ENCODE measurements around the gene CAMK1G. TPM values are rescaled to one million over a fixed set of nuclear protein-coding genes. Genes with fewer than 3 reads are reported as not detected.

CAMK1G gene
- total RNA-seq, 1 donor from 2014 or later: not detected

DNA sequence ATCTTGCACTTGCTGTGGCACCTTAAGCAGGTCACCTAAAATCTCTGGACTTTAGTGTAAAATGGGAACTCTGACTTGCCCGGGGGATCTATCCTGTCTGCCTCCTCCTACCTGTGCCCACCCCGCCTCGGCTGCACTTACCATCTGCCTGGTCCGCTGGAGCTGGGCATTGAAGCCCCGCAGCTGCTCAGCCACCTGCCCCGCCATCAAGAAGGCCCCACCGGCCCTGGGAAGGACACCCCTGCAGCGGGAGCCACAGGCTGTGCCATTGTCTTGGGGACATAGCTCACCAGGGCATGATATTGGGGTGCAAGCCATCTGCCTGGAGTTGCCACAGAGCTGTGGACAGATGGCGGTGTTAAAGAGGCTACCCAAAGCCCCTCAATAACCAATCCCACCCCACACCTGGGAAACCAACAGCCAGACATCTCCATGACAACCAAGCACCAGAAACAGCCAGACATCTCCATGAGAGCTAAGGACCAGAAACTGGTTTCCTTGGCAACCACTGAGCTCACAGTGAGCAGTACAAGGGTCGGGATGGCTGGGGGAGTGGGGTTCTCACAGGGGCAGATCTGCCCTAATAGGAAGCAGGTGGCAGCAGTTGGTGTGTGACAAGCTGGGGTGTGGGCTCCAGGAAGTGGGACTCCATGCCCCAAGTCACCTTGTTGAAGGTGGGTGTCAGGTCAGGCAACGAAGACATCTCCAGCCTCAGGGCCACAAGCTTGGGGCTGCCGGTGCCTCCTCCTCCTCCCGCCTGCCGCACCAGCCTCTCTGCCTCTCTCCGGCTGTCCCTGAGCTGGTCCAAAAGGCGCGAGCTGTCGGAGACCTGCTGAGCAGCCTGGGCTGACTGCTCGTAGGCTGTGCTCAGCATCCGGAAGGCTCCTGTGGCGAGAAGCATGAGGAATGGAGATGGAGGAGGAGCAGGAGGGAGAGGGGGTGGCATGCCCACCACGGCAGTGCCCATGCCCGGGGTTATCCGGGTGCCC, 39.6 kb downstream of the CAMK1G start:
- no peak overlapping the region for H3K27ac Mint-ChIP-seq (ENCODE audit: unreplicated experiment)
- no peaks in the 10 kb centered on the region for H3K9me3 Mint-ChIP-seq (ENCODE audit: unreplicated experiment)
- H3K27me3 Mint-ChIP-seq (ENCODE audit: unreplicated experiment): peaks cover 17% of the 10 kb centered on the region
- TF ChIP-seq, protein P1, sequence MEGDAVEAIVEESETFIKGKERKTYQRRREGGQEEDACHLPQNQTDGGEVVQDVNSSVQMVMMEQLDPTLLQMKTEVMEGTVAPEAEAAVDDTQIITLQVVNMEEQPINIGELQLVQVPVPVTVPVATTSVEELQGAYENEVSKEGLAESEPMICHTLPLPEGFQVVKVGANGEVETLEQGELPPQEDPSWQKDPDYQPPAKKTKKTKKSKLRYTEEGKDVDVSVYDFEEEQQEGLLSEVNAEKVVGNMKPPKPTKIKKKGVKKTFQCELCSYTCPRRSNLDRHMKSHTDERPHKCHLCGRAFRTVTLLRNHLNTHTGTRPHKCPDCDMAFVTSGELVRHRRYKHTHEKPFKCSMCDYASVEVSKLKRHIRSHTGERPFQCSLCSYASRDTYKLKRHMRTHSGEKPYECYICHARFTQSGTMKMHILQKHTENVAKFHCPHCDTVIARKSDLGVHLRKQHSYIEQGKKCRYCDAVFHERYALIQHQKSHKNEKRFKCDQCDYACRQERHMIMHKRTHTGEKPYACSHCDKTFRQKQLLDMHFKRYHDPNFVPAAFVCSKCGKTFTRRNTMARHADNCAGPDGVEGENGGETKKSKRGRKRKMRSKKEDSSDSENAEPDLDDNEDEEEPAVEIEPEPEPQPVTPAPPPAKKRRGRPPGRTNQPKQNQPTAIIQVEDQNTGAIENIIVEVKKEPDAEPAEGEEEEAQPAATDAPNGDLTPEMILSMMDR (IDR thresholded peaks at IDR 0.05; ENCODE audit: unreplicated experiment): no peak
- no peaks in the 10 kb centered on the region for H3K36me3 Mint-ChIP-seq (ENCODE audit: low read depth, unreplicated experiment)
- DNase-seq (ENCODE audit: low spot score): no peak
- H3K4me1 Mint-ChIP-seq (ENCODE audit: unreplicated experiment): no peaks in the 10 kb centered on the region
- H3K4me3 Mint-ChIP-seq (ENCODE audit: unreplicated experiment): no peak overlapping the region

DNA sequence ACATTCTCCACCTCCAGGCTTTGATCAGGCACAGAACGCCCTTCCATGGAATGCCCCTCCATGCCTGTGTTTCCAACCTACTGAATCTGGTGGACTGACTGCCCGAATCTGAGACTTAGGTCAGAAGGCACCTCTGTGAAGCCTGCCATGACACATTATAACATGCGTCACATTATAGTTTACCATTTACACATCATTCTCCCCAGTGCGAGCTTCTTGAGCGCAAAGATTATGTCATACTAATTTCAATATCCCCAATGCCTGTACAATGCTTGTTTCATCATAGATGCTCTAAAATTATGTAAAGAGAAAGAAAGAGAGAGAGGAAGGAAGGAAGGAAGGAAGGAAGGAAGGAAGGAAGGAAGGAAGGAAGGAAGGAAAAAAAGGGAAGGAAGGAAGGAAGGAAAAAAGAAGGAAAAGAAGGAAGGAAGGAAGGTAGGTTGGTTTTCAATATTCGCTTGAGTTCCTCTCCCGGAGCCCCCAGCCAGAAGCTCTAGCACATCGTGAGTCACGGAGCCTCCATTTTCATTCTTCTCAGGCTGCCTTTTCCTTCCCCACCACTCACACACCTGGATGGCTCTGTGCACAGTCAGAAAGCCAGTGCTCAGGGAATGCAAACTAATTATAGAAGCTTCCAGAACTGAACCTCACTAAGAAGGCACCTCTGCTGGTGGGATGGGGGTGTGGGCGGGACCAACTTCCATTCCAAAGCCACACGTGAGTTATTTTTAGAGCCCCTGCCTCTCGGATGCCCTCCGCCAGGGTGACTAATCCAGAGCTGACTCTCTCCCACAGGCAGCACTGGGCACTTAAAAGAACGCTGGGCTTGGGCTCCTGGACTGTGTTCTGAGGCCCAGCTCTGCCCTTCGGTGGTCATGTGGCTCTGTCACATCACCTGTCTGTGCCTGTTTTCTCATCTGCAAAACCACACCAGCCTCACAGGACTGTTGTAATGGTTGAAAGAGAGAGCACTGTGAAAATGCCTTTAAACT, 41.3 kb downstream of the CAMK1G start:
- Mint-ChIP-seq H3K4me3 (ENCODE audit: unreplicated experiment) (no peak overlapping the region), H3K27me3 (ENCODE audit: unreplicated experiment) (peaks cover 13% of the 10 kb centered on the region), H3K27ac (ENCODE audit: unreplicated experiment) (no peak overlapping the region), H3K4me1 (ENCODE audit: unreplicated experiment) (no peaks in the 10 kb centered on the region), H3K9me3 (ENCODE audit: unreplicated experiment) (no peaks in the 10 kb centered on the region), H3K36me3 (ENCODE audit: low read depth, unreplicated experiment) (no peaks in the 10 kb centered on the region)
- TF ChIP-seq, protein P1 (IDR thresholded peaks at IDR 0.05; ENCODE audit: unreplicated experiment): no peak
- DNase-seq (ENCODE audit: low spot score): no peak

DNA sequence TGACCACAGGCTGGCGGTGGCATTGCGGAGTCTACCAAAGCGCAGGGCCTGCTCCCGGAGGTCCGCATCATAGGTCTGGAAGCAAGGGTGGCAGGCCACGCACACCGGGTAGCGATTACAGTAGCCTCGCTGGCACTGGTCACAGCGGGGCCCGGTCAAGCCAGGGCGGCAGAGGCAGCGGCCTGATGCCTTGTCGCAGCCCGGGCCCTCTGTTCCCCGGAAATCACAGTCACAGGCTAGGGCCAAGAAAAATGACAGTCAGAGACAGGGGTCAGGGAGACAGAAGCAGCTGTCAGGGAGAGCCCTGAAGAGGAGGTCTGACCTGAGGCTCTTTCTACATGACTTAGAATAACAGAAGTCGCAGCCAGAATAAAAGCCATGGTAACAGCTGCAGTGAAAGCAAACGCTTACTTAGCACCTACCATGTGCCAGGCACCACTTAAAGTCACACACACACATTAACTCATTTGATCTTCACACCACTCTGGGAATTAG, 42.3 kb downstream of the CAMK1G start:
- Mint-ChIP-seq H3K27ac (ENCODE audit: unreplicated experiment) (no peak overlapping the region), H3K4me1 (ENCODE audit: unreplicated experiment) (no peaks in the 10 kb centered on the region), H3K4me3 (ENCODE audit: unreplicated experiment) (no peak overlapping the region), H3K27me3 (ENCODE audit: unreplicated experiment) (peaks cover 13% of the 10 kb centered on the region), H3K9me3 (ENCODE audit: unreplicated experiment) (no peaks in the 10 kb centered on the region), H3K36me3 (ENCODE audit: low read depth, unreplicated experiment) (no peaks in the 10 kb centered on the region)
- TF ChIP-seq, protein P1 (IDR thresholded peaks at IDR 0.05; ENCODE audit: unreplicated experiment): no peak
- no peak for DNase-seq (ENCODE audit: low spot score)

DNA sequence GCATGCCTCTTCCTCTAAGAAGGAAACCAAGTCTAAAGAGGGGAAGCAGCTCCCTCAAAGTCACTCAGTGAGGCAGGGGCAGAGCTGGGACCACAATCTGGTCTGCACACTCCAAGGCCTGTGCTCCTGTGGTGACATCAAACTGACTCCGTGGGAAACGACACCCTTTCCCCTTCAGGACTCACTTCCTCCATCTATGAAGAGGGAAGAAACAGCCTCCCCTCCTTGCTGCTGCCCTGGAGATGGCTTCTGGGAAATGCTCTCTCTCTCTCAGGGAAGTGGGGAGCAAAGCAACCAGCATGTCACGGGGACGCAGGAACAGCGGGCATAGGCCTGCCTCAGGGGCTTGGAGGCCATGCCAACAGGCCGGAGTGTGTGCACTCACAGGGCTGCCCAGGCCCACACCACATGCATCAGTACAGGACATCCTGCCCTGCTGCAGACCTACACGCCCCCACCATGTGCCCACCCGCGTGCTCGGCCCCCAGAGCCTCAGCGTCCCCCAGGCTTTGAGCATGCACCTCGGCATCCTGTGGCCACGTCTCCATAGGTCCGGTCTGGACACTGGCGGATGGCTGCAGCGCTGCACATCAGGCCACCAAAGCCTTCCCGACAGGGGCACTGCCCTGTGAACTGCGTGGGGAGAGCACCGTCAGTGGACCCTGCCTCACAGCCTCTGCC, 43.0 kb downstream of the CAMK1G start:
- no peak overlapping the region for H3K27ac Mint-ChIP-seq (ENCODE audit: unreplicated experiment)
- no peak overlapping the region for H3K4me3 Mint-ChIP-seq (ENCODE audit: unreplicated experiment)
- H3K4me1 Mint-ChIP-seq (ENCODE audit: unreplicated experiment): no peaks in the 10 kb centered on the region
- DNase-seq (ENCODE audit: low spot score): no peak
- TF ChIP-seq, protein P1 (IDR thresholded peaks at IDR 0.05; ENCODE audit: unreplicated experiment): no peak
- H3K36me3 Mint-ChIP-seq (ENCODE audit: low read depth, unreplicated experiment): no peaks in the 10 kb centered on the region
- peaks cover 15% of the 10 kb centered on the region for H3K27me3 Mint-ChIP-seq (ENCODE audit: unreplicated experiment)
- H3K9me3 Mint-ChIP-seq (ENCODE audit: unreplicated experiment): no peaks in the 10 kb centered on the region
